ENCODE results near the gene ARID5B.
"Not testable (repeated sequence)": the region's sequence is repeated elsewhere in the genome, so short reads cannot be mapped to it uniquely, and the experiment has no call there.

The ARID5B gene

DNA sequence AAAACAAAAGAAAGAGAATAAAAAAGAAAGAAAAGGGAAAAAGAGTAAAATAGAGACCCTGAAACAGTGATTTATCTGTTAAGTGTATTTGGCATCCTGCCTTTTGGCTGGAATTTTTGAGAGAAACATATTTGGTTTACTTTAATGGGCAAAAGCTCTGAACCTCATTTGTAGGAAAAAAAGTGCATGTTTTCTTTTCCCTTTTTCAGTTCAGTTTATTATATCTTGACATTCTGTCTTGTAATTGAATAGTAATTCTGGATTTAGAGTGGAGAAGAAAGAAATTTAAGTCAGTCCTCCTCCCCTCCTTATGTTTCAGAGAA is 69.5 kb downstream of the ARID5B start:
- DNase-seq: no peak

- no peak for DNase-seq
Measured at GRCh38 chr10:61973169-61973568, 71.7 kb downstream of the ARID5B start.

DNA sequence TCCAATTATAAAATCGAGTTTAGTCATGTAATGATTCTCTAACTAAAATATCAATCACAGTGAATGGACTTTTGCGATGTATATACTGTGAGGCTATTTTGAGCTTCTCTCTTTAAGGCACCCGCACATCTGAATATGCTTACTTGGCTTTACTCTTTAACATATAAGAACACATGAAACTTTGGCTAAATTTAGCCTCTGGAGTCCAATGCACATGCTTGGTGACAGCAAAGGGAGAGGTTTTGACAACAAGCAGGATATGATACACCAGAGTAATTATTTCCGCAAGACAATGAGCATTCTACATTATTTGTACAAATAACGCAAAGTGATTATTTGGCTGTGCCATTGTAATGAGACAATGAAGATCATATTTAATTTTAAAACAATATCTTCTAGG is 72.4 kb downstream of the ARID5B start:
- DNase-seq: no peak

DNA sequence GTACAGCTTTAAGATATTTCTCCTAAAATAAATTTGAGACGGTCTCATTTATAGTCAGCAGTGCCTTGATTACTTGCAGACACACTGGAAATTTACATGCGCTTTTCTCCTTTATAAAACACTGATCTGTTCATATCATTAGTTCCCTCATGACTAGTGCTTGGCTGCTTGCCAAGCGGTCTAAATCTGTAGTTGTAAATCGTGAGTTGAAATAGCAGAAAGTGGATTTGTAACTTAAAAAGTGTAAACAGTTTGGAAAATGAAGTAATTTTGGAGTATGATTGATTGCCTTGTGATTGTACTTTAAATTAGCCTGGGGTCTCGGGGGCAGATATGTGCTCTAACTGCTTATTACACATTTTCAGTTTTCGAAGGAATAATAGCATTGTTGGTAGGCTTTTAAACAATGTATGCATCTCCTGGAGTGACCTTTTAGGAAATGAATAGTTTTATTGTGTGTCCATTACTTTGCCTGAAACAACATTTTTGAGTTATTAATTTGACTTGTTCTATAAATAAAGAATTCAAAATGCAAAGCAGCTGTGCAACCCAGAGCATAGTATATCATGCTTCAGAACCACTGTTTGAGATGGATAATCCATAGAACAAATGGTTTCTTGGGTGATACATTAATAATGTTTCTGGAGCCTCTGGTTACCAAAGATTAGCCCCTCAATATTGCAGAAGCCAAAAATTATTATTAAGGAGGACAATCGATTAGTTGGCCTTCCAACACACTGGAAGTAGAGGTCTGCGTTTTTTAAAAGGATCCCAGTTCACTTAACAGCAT is 73.3 kb downstream of the ARID5B start:
- DNase-seq: no peak

- DNase-seq: no peak
Measured at GRCh38 chr10:61975391-61975932, 74.0 kb downstream of the ARID5B start.

- DNase-seq: not testable (repeated sequence)
Measured at GRCh38 chr10:61976951-61977721, 75.6 kb downstream of the ARID5B start.

DNA sequence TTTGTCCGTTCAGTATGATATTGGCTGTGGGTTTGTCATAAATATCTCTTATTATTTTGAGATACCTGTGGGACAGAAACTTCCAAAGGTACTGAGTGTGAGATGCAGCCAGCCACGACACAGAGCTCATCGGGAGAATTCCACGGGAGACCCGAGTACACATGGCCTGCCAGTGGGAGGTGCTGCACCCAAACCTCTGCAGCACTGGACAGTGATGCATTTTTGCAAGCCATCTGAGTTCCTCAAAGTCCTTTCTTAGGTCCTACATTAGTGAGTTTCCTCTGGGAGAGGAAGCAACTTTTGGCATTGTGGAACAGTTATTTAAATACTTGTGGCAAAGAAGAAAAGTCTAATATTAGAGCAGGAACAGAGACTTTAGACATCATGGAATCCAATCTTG is 77.5 kb downstream of the ARID5B start:
- peak; percentile 41 for DNase-seq

- DNase-seq: no peak
Measured at GRCh38 chr10:61981460-61981859, 80.0 kb downstream of the ARID5B start.

GRCh38 chr10:61983255-61983654 is 81.8 kb downstream of the ARID5B start:
- no peak for DNase-seq

GRCh38 chr10:61984803-61985418 is 83.4 kb downstream of the ARID5B start:
- no peak for DNase-seq

DNA sequence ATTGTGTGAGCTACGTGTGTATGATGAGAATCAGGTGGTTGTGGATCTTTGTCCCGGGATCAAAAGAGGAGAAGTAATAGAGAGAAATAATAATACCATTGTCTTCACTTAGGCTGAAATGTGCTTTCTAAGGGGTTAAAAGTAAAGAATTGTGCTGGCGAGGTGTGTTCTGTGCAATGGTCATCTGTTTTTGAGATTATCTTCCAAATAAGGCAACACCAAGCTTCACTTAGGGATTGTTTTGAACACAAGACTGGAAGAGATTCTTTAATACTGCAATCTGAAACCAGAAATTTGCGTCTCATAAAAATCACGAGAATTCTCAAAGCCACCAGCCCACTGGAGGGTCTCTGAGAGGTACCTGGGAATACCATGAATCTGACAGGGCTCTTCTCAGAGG is 84.2 kb downstream of the ARID5B start:
- DNase-seq: no peak

DNA sequence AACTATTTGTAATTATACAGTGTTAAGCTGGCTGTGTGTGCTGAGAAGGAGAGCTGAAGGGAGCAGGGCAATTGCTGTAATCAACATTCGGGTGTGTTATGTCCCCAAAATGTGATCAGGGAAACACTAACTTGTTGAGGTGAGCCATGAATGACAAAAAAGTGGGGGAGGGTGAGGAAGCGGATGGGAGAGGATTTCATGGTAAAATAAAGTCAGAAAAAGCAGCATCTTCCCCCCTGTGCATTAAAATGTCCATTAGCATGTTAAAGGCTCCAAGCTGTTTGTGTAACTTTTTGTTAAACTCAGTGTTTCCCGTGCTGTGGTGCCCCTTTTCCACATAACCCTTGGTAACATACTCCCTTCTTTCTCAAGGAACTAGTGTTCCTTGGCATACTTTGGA is 84.9 kb downstream of the ARID5B start:
- DNase-seq: no peak

DNA sequence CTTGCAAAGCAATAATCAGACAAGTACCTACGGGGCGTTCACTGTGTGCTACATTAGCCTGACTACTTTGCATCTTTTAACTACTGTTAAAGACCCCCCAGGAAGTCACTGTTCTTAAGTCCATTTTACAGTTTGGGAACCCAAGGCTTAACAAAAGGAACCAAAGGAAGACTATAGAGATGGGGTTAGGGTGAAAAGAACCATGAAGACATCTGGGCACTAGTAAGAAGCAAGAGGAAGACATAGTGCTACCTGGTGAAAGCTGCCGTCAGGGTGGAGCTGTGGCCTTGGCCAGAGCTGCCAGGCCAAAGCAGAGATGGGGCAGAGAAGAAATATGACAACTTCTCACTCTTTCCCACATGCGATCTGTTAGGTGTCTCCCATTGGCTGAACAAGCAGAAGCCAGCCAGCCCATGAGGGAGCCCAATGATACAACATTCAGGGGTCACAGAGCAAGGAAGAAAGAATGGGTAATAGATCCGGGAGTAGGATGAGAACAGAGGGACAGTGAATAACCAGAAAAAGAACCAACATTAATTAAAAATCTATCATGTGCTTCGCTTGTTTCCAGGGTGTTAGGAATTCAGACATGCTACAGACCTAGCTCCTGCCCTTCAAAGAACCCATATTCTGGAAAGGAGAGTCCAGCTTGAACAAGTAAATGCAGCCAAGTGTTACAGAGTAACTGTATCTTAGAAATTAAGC is 85.4 kb downstream of the ARID5B start:
- DNase-seq: no peak

- no peak for DNase-seq
Measured at GRCh38 chr10:61987537-61987936, 86.0 kb downstream of the ARID5B start.

DNA sequence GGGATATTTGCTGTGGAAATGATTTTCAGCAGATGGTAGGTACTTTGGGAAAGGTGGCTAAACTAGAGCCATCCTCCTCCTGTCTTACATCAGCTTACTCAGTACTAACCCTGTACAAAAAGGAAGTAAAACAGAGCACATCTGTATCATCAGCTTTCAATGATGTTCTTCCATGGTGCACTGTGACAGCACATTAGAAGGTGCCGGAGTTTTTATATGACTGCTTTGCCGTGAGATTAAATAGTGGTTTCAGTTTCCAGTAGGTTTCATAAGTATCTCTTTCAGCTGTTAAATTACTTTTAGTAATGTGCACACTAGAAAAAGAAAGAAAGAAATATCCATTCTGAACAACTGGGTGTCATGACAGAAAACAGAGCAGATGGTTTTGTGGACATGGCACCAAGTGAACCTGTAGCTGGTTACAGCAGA is 86.5 kb downstream of the ARID5B start:
- DNase-seq: no peak

GRCh38 chr10:61989995-61990760 is 88.7 kb downstream of the ARID5B start:
- DNase-seq: no peak

DNA sequence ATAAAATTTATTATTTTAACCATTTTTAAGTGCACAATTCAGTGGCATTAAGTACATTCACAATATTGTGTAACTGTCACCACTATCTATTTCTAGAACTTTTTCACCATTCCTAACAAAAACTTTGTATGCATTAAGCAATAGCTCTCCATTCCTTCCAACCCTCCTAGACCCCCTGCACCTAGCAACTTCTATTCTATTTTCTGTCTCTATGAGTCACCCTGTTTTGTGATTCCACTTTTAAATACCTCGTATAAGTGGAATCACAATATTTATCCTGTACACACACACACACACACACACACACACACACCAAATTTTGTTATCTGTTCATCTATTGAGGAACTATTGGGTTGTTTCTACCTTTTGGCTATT is 89.2 kb downstream of the ARID5B start:
- no peak for DNase-seq

- no peak for DNase-seq
Measured at GRCh38 chr10:61991166-61991565, 89.7 kb downstream of the ARID5B start.

DNA sequence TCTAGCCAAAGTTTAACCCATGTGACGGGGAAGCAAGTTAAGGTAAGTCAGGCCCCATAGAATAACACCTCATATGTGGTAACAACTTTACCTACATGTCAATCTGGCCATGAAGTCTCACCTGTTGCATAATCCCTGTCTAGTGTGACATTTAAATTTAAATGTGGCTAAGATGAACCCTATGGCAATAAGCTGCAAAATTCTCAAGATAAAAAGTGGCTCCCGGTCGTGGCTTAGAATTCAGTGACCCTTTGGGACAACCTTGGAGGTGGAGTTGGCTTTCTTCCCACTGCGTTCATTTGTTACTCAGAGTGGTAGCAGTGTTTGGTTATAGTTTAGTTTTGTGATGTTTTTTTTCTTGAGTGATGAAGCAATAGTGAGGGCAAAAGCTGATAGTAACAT is 90.6 kb downstream of the ARID5B start:
- DNase-seq: no peak

GRCh38 chr10:61992671-61993668 is 91.5 kb downstream of the ARID5B start:
- peak; percentile 82 for DNase-seq

Measured in CD4-positive, alpha-beta T cell treated with Interferon gamma for 1 hour (primary cell).